ES-I3 (cell line): ENCODE results near the gene TM9SF3.

Experiments
- H3K36me3 ChIP-seq: 2 replicates; pipeline ENCODE4 v1.6.1; 2013; ENCODE audit warnings: mild to moderate bottlenecking, low read length, control low read depth, moderate library complexity; ENCODE audit not compliant: insufficient read depth
- H3K4me1 ChIP-seq: 2 replicates; pipeline ENCODE4 v1.6.1; 2013; ENCODE audit warnings: mild to moderate bottlenecking, control low read depth, low read length; ENCODE audit not compliant: insufficient read depth
- H3K9ac ChIP-seq: 2 replicates; pipeline ENCODE4 v1.6.1; 2013; ENCODE audit warnings: low read depth, mild to moderate bottlenecking, low read length, moderate library complexity
- H3K9me3 ChIP-seq: 2 replicates; pipeline ENCODE4 v1.6.1; 2013; ENCODE audit warnings: mild to moderate bottlenecking, low read length, moderate library complexity; ENCODE audit not compliant: control insufficient read depth, insufficient read depth

TM9SF3 gene

GRCh38 chr10:96524741-96525140, 62.1 kb downstream of the TM9SF3 start:
- Histone ChIP-seq H3K36me3 (no peaks in the 10 kb centered on the region; the same call in 1 of the 2 replicates), H3K9ac (no peak overlapping the region), H3K9me3 (no peaks in the 10 kb centered on the region), H3K4me1 (no peaks in the 10 kb centered on the region)

GRCh38 chr10:96517284-96517683, 69.5 kb downstream of the TM9SF3 start:
- Histone ChIP-seq H3K36me3 (no peaks in the 10 kb centered on the region), H3K4me1 (no peaks in the 10 kb centered on the region; the same call in 1 of the 2 replicates), H3K9ac (no peak overlapping the region), H3K9me3 (no peaks in the 10 kb centered on the region)

DNA sequence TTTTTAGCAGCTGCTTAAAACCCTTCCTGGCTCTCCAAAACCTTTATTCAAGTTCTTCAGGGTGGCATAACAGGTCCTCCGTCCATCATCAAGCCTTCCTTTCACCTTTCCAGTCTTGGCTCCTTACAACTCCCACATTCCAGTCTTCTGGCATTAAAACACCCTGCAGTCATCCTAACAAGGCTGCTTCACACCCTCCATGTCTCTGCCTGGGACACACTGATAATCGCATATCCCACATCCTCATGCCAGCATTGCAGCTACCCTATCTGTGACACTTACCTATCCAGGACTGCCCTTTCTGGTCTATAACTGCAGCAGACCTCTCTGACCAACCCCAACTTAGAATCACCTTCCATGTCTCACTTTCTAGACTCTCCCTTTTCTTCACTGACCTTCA, 70.5 kb downstream of the TM9SF3 start:
- no peaks in the 10 kb centered on the region for H3K36me3 ChIP-seq
- H3K9ac ChIP-seq, result no peak overlapping the region
- H3K4me1 ChIP-seq, result peaks cover 9% of the 10 kb centered on the region; the same call in 1 of the 2 replicates
- H3K9me3 ChIP-seq, result no peaks in the 10 kb centered on the region

DNA sequence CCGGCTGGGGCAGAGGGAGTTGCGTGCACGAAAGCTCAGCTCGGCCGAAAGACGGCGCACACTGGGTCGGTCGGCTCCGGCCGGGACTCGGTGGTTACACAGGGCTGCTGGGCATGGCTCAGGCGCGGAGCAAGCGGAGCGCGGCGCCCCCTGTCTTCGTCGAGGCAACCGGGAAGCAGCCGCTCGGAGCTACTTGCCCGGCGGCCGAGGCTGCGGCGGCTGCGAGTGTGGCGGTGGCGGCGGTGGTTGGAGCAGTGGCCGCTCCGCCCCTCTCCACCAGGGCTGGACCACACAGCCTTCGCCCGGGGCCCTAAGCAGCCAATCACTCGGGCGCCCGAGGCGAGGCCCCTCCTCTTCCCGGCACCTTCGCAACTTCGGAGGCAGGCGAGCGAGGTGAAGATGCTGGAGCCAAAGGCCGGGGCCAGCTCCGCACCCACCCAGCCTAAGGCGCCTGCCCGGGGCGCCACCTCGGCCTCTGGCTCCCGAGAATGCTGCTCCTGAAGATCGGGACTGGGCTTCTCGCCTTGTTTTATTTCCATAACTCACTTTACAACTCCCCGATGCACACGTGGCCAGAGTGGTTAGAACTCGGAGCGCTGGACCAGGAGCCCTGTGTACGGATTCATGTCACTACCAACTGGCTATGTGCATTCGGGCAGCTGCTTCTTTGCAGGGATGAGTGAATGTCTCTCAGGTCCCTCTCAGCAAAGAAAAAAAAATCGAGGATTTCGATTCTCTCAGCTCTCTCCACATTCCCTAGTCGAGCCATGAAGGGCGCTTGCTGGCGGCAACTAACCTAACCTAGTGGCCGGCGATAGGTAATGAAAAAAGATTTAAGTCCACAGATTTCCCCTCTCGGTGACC, 72.9 kb downstream of the TM9SF3 start, which contains the start of gene TLL2:
TLL2 (minus strand) TSS at position 229 of the 864 bp plus-strand sequence. CDS start 241 bp downstream, outside the sequence.
- no peaks in the 10 kb centered on the region for H3K36me3 ChIP-seq
- H3K9me3 ChIP-seq, result no peaks in the 10 kb centered on the region
- peak within 1 kb of the TSS; percentile 60 for H3K9ac ChIP-seq
- H3K4me1 ChIP-seq, result peaks cover 23% of the 10 kb centered on the region

DNA sequence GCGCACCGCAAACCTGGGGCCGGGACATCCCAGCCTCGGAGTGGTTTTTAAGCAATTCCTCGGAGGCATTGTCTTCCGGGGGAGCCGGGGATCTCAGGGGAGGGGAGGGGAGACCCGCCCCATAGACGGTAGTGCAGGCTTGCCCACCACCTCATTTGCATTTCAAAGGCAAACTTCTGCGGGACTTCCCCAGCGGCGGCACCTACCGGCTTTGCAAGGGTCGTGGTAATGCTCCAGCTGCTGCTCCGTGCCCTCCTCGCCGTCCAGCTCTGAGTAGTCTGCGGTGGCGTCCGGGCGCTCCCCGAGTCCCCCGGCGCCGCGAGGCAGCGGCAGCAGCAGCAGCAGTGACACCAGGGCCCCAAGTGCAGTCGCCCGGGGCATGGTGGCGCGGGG, 73.5 kb downstream of the TM9SF3 start:
- Histone ChIP-seq H3K4me1 (peaks cover 29% of the 10 kb centered on the region), H3K9me3 (no peaks in the 10 kb centered on the region), H3K36me3 (no peaks in the 10 kb centered on the region), H3K9ac (peak overlapping the region; percentile 60)

DNA sequence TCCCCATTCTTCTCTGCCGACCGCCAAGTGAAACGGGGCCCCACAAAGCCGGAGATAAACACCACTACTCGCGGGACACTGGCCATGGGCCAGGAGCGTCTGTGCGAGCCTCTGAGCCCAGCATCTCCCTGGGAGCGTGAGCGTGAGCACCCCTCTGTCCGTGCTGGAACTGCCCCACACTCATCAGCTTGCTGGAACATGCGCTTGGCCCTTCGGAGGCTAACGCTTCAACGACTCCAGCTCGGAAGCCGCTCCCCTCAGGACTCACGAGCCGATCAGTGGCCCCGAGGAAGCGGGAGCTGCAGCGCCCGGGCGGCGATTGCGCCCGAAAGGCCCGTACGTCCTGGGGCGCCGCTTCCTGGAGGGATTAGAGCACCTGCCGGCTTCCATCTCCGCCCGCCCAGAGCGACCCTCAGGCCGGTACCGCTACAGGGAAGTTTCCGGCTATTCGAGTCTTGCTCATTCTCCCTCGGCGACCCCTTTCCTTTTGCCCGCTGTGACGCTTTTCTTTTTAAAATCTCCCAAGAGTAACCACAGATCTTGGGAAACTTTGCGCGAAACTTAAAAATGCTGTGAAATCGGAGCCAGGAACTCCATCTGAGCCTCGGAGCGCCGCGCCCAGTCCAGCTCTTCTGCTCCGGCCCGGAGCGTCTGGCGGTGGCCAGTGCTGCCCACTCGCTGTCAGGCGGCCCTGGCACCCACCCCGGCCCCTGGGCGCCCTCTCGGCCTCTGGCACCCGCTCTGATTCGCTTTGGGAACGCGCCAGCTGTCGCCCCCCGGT, 74.1 kb downstream of the TM9SF3 start:
- H3K9me3 ChIP-seq, result no peaks in the 10 kb centered on the region
- H3K9ac ChIP-seq, result peak overlapping the region; percentile 60

DNA sequence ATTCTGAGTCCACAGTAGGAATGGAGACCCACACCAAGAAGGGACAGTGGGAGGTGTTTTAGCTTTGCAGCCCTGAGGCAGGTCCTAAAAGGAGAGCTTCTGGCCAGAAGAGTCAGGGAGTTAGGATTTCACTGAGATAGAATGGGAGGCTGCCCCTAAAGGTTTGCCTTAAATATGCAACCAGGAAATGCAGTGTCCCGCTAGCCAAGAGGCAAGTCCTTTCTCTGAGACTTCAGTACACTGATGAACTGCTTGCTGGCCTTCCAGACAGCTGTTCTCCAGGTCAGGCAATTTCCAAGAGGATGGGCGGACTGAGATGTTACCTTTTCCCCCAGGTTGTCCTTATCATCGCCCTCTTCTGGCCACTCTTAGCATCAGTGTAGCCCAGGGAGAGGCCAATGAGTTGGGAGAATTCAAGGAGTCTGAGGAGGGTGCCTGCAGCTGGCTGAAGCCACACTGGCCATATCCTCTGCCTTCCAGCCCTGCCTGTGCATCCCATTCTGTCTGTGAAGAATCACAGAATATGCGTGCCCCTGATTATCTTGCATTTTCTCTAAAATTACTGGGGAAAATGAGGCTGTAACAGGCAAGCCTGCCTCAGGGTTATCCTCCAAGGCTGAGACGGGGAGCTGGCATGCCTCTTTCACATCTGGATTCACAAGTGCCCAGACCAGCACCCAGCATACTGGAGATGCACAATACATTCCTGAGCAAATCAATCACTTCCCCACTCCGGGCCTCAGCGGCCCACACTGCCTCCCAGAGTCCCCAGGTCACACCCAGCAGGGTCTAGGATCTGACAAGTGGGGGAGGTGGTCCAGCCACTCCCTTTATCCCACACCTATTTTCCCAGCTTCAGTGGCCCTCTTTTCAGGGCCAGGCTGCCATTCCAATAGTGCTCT, 75.5 kb downstream of the TM9SF3 start:
- Histone ChIP-seq H3K4me1 (peaks cover 29% of the 10 kb centered on the region), H3K9me3 (no peaks in the 10 kb centered on the region), H3K36me3 (no peaks in the 10 kb centered on the region), H3K9ac (no peak overlapping the region)

More for the DNA sequence above, 74.1 kb downstream of the TM9SF3 start:
- no peaks in the 10 kb centered on the region for H3K36me3 ChIP-seq
- H3K4me1 ChIP-seq, result peaks cover 29% of the 10 kb centered on the region

DNA sequence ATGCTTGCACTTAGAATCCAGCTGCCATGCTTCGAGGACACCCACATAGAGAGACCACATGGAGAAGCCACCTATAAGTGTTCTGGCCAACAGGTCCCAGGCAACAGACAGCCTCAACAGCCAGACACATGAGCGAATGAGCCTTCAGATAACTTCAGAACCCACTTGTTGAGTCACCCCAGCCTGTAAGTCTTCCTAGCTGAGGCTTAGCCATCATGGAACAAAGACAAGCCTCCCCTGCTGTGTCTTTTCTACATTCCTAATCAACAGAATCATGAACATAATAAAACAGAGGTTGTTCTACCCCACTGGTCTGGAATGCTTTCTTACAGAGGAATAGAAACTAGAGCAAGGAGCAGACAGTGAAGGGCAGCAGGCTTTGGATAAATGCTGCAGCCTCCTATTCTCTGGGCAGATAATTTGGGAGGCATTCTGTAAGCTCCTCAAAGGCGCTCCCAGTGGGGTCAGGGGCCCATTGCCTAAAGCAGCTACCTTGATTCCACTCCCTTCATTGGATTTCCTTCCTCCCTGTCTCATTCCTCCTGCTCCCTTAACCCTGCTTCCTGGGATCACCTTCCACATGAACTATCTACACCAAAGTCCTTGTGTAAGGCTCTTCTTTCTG, 77.7 kb downstream of the TM9SF3 start:
- no peak overlapping the region for H3K9ac ChIP-seq
- no peaks in the 10 kb centered on the region for H3K9me3 ChIP-seq

GRCh38 chr10:96507044-96507443, 79.8 kb downstream of the TM9SF3 start:
- no peaks in the 10 kb centered on the region for H3K36me3 ChIP-seq
- H3K9me3 ChIP-seq, result no peaks in the 10 kb centered on the region
- peaks cover 27% of the 10 kb centered on the region for H3K4me1 ChIP-seq
- no peak overlapping the region for H3K9ac ChIP-seq

More for the DNA sequence above, 77.7 kb downstream of the TM9SF3 start:
- peaks cover 29% of the 10 kb centered on the region for H3K4me1 ChIP-seq
- H3K36me3 ChIP-seq, result no peaks in the 10 kb centered on the region

- H3K4me1 ChIP-seq, result peaks cover 16% of the 10 kb centered on the region
- no peaks in the 10 kb centered on the region for H3K36me3 ChIP-seq
- no peak overlapping the region for H3K9ac ChIP-seq
- H3K9me3 ChIP-seq, result no peaks in the 10 kb centered on the region
These were observed 81.4 kb downstream of the TM9SF3 start for GRCh38 chr10:96505150-96506136.

- no peaks in the 10 kb centered on the region for H3K9me3 ChIP-seq
- no peak overlapping the region for H3K9ac ChIP-seq
- H3K36me3 ChIP-seq, result no peaks in the 10 kb centered on the region
- H3K4me1 ChIP-seq, result peaks cover 7% of the 10 kb centered on the region; the same call in 1 of the 2 replicates
These were observed 84.1 kb downstream of the TM9SF3 start for GRCh38 chr10:96502561-96503282.

GRCh38 chr10:96501985-96502384, 84.8 kb downstream of the TM9SF3 start:
- no peak overlapping the region for H3K9ac ChIP-seq
- no peaks in the 10 kb centered on the region for H3K9me3 ChIP-seq
- no peaks in the 10 kb centered on the region for H3K36me3 ChIP-seq
- H3K4me1 ChIP-seq, result peaks cover 7% of the 10 kb centered on the region; the same call in 1 of the 2 replicates
